Karpas-422 (cell line): ENCODE data around the gene LRRC2. TPM values are rescaled to one million over a fixed set of nuclear protein-coding genes. Genes with fewer than 3 reads are reported as not detected.
A peak's percentile ranks its signal among the peaks of the same experiment; 100 is the strongest.
"Not testable (repeated sequence)": the region's sequence is repeated elsewhere in the genome, so short reads cannot be mapped to it uniquely, and the experiment has no call there.

Experiments
- DNase-seq: peaks from one replicate; pipeline ENCODE4 v3.0.0-alpha.2; 2015
- H2AFZ ChIP-seq: fragments of 200-600 bp; sonication (generic); 2 replicates; pipeline ENCODE4 v1.6.1; 2014; ENCODE audit warnings: antibody characterized with exemption, low read length, mixed read lengths
- H3K27ac ChIP-seq: fragments of 200-600 bp; sonication (generic); 2 replicates; pipeline ENCODE4 v1.5.1; 2014; ENCODE audit warnings: mild to moderate bottlenecking, low read length, moderate library complexity
- H3K27me3 ChIP-seq: fragments of 200-600 bp; sonication (generic); 2 replicates; pipeline ENCODE4 v1.6.1; 2014; ENCODE audit warnings: low read length, mixed read lengths
- H3K36me3 ChIP-seq: fragments of 200-600 bp; sonication (generic); 2 replicates; pipeline ENCODE4 v1.6.1; 2014; ENCODE audit warnings: low read length, mixed read lengths; ENCODE audit not compliant: insufficient read depth
- H3K4me1 ChIP-seq: fragments of 200-600 bp; sonication (generic); 2 replicates; pipeline ENCODE4 v1.6.1; 2014; ENCODE audit warnings: mild to moderate bottlenecking, low read length, mixed read lengths
- H3K4me2 ChIP-seq: fragments of 200-600 bp; sonication (generic); 2 replicates; pipeline ENCODE4 v1.6.1; 2014; ENCODE audit warnings: low read length, low read depth, mild to moderate bottlenecking; ENCODE audit not compliant: poor library complexity, severe bottlenecking
- H3K4me3 ChIP-seq: fragments of 200-600 bp; sonication (generic); 2 replicates; pipeline ENCODE4 v1.5.1; 2014; ENCODE audit warnings: mild to moderate bottlenecking, antibody characterized with exemption, low read length, mixed read lengths
- H3K79me2 ChIP-seq: fragments of 200-600 bp; sonication (generic); 2 replicates; pipeline ENCODE4 v1.6.1; 2014; ENCODE audit warnings: mild to moderate bottlenecking, low read length, mixed read lengths
- H3K9ac ChIP-seq: fragments of 200-600 bp; sonication (generic); 2 replicates; pipeline ENCODE4 v1.6.0; 2014; ENCODE audit warnings: low read length
- H3K9me2 ChIP-seq: fragments of 200-600 bp; sonication (generic), shearing (Covaris generic); replicated peaks from 2 replicates; pipeline ENCODE4 v1.6.0; 2014; ENCODE audit warnings: mild to moderate bottlenecking, low read length, moderate library complexity; ENCODE audit not compliant: insufficient read depth
- H3K9me3 ChIP-seq: fragments of 300-700, 200-600 bp; sonication (generic); 2 replicates; pipeline ENCODE4 v1.6.1; 2014; ENCODE audit warnings: low read length, mixed read lengths
- H4K20me1 ChIP-seq: fragments of 200-600 bp; sonication (generic); 2 replicates; pipeline ENCODE4 v1.6.1; 2014; ENCODE audit warnings: mild to moderate bottlenecking, antibody characterized with exemption, low read length, low read depth; ENCODE audit not compliant: insufficient read depth
- total RNA-seq: library from RNA; depleted of rRNA; stranded (reverse); fragments of >200 nt; shearing (Covaris generic); gene quantifications from 2 replicates; pipeline ENCODE4 v1.2.3, GENCODE V29; 2014; ENCODE audit warnings: low replicate concordance

Gene LRRC2
- total RNA-seq, 1 experiment from 2014 or later = not detected

DNA sequence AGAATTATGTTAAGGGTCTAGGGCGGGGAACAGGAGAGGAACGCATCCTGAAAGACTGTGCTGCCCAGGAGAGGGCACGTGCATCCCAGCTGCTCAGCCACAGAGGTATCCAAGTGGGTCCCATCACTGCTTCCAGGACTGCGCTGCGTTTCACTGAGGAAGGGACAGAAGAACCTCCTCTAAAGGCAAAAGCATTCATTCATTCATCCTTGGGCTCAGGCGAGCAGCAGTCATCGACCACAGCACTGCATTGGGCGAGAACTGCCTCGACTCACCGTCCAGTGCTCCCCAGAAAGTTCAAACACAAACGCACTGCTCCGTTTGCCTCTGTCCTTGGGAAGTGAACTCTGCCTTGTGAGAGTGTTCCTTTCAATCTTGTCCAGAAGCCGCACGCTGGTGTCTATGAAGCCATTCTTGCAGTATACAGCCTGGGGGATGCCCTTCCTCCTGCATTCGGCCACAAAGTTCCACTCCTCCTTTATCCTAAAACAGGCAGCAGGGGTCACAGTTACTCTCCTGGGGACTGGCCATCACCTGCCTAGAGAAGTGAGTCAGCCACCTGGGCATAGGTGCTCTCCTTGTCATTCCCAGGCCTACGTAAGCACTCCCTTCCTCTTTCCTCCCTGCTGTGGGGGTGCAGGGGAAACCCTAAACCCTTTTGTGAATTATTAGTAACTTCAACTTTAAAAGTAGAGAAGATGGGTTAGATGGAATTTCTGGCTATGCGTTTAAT, 21.2 kb downstream of the LRRC2 start:
- Histone ChIP-seq H3K9me2 (no peaks in the 10 kb centered on the region), H3K27ac (no peak overlapping the region), H3K36me3 (no peaks in the 10 kb centered on the region), H3K4me3 (no peak overlapping the region), H3K9me3 (no peaks in the 10 kb centered on the region), H3K4me1 (peaks cover 28% of the 10 kb centered on the region), H2AFZ (no peak overlapping the region), H3K79me2 (no peaks in the 10 kb centered on the region), H3K27me3 (no peaks in the 10 kb centered on the region), H4K20me1 (peaks cover 5% of the 10 kb centered on the region; the same call in 1 of the 2 replicates), H3K9ac (no peak overlapping the region), H3K4me2 (no peak overlapping the region)
- DNase-seq = no peak

DNA sequence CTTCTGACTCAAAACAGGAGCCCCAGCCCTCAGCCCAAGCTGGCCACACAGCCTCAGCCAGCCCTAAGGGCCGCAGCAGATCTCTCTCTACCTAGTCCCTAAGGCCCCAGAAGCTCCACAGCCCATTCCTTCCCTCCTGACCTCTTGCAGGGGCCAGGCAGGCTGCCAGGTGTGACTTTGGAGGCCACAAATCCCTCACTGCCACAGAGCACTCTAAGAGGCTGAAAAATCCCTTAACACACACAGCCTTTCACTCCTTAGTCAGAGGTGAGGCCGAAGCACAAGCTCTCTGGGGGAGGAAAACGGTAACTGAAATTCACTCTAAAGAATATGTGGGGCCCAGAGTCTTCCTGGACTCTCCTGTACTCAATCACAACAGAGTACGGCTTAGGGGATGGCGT, 23.3 kb downstream of the LRRC2 start:
- Histone ChIP-seq H3K79me2 (no peaks in the 10 kb centered on the region), H3K9me2 (no peaks in the 10 kb centered on the region), H3K9ac (no peak overlapping the region), H3K4me3 (no peak overlapping the region), H3K27ac (no peak overlapping the region), H3K9me3 (no peaks in the 10 kb centered on the region), H3K4me2 (no peak overlapping the region), H3K36me3 (no peaks in the 10 kb centered on the region), H2AFZ (no peak overlapping the region), H4K20me1 (peaks cover 7% of the 10 kb centered on the region; the same call in 1 of the 2 replicates), H3K27me3 (0 out of 2 replicates have a peak, but pooled peaks cover 3% of the 10 kb centered on the region), H3K4me1 (peaks cover 43% of the 10 kb centered on the region)
- DNase-seq = no peak

DNA sequence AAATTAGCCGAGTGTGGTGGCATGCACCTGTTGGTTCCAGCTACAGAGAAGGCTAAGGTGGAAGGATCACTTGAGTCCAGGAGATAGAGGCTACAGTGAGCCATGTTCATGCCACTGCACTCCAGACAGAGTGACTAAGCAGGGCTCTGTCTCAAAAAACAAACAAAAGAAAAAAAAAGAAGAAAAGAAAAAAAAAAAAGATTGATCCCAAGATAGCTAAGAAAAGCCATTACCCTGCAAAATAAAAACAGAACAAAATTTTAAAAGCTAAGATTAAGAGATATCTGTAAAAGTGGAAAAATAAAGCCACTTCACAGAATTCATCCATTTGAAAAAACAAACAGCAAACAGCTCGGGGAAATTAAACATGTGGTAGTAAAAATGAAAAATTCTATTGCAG, 23.8 kb downstream of the LRRC2 start:
- no peaks in the 10 kb centered on the region for H3K9me3 ChIP-seq
- H3K9me2 ChIP-seq = no peaks in the 10 kb centered on the region
- DNase-seq = no peak
- H3K79me2 ChIP-seq = no peaks in the 10 kb centered on the region
- H3K36me3 ChIP-seq = no peaks in the 10 kb centered on the region
- no peak overlapping the region for H3K9ac ChIP-seq
- no peak overlapping the region for H2AFZ ChIP-seq
- no peak overlapping the region for H3K4me2 ChIP-seq
- 0 out of 2 replicates have a peak, but pooled peaks cover 3% of the 10 kb centered on the region for H3K27me3 ChIP-seq
- no peak overlapping the region for H3K4me3 ChIP-seq
- H3K4me1 ChIP-seq = peaks cover 47% of the 10 kb centered on the region
- H3K27ac ChIP-seq = no peak overlapping the region
- H4K20me1 ChIP-seq = peaks cover 9% of the 10 kb centered on the region; the same call in 1 of the 2 replicates

GRCh38 chr3:46541835-46542234, 24.3 kb downstream of the LRRC2 start:
- Histone ChIP-seq H3K27ac (no peak overlapping the region), H3K9me3 (no peaks in the 10 kb centered on the region), H3K79me2 (no peaks in the 10 kb centered on the region), H3K9ac (no peak overlapping the region), H3K9me2 (no peaks in the 10 kb centered on the region), H3K36me3 (no peaks in the 10 kb centered on the region), H3K27me3 (0 out of 2 replicates have a peak, but pooled peaks cover 3% of the 10 kb centered on the region), H2AFZ (no peak overlapping the region), H3K4me3 (no peak overlapping the region), H3K4me1 (peaks cover 47% of the 10 kb centered on the region), H4K20me1 (peaks cover 9% of the 10 kb centered on the region; the same call in 1 of the 2 replicates), H3K4me2 (no peak overlapping the region)
- DNase-seq = no peak

- peaks cover 47% of the 10 kb centered on the region for H3K4me1 ChIP-seq
Measured at GRCh38 chr3:46540550-46540949, 25.6 kb downstream of the LRRC2 start.

GRCh38 chr3:46539443-46540005, 26.6 kb downstream of the LRRC2 start:
- peaks cover 9% of the 10 kb centered on the region; the same call in 1 of the 2 replicates for H4K20me1 ChIP-seq
- H3K4me3 ChIP-seq = peak overlapping the region; percentile 57
- no peak for DNase-seq
- H3K79me2 ChIP-seq = no peaks in the 10 kb centered on the region
- H2AFZ ChIP-seq = no peak overlapping the region
- no peaks in the 10 kb centered on the region for H3K9me2 ChIP-seq
- 0 out of 2 replicates have a peak, but pooled peaks cover 6% of the 10 kb centered on the region for H3K27me3 ChIP-seq
- peak overlapping the region; percentile 25; the same call in 1 of the 2 replicates for H3K9ac ChIP-seq
- no peaks in the 10 kb centered on the region for H3K36me3 ChIP-seq
- peaks cover 47% of the 10 kb centered on the region for H3K4me1 ChIP-seq
- peak overlapping the region; percentile 78 for H3K4me2 ChIP-seq
- H3K9me3 ChIP-seq = no peaks in the 10 kb centered on the region
- H3K27ac ChIP-seq = peak overlapping the region; percentile 82

More at GRCh38 chr3:46540550-46540949, 25.6 kb downstream of the LRRC2 start:
- Histone ChIP-seq H3K4me3 (no peak overlapping the region), H3K9ac (no peak overlapping the region), H3K27me3 (0 out of 2 replicates have a peak, but pooled peaks cover 6% of the 10 kb centered on the region), H3K36me3 (no peaks in the 10 kb centered on the region), H2AFZ (no peak overlapping the region), H3K9me3 (no peaks in the 10 kb centered on the region), H3K27ac (no peak overlapping the region), H3K79me2 (no peaks in the 10 kb centered on the region), H3K4me2 (no peak overlapping the region), H4K20me1 (peaks cover 9% of the 10 kb centered on the region; the same call in 1 of the 2 replicates), H3K9me2 (no peaks in the 10 kb centered on the region)
- no peak for DNase-seq

GRCh38 chr3:46538803-46539442, 27.2 kb downstream of the LRRC2 start:
- no peaks in the 10 kb centered on the region for H3K79me2 ChIP-seq
- peak overlapping the region; percentile 57 for H3K4me3 ChIP-seq
- 0 out of 2 replicates have a peak, but pooled peaks cover 6% of the 10 kb centered on the region for H3K27me3 ChIP-seq
- peak overlapping the region; percentile 82 for H3K27ac ChIP-seq
- peaks cover 9% of the 10 kb centered on the region; the same call in 1 of the 2 replicates for H4K20me1 ChIP-seq
- H2AFZ ChIP-seq = no peak overlapping the region
- H3K9me3 ChIP-seq = no peaks in the 10 kb centered on the region
- peak overlapping the region; percentile 25; the same call in 1 of the 2 replicates for H3K9ac ChIP-seq
- DNase-seq = peak; percentile 96
- no peaks in the 10 kb centered on the region for H3K9me2 ChIP-seq
- H3K4me1 ChIP-seq = peaks cover 47% of the 10 kb centered on the region
- H3K36me3 ChIP-seq = no peaks in the 10 kb centered on the region
- peak overlapping the region; percentile 78 for H3K4me2 ChIP-seq

GRCh38 chr3:46538425-46538802, 27.7 kb downstream of the LRRC2 start:
- DNase-seq, H2AFZ ChIP-seq, H3K9me2 ChIP-seq, H3K9me3 ChIP-seq, H4K20me1 ChIP-seq, H3K79me2 ChIP-seq, H3K27me3 ChIP-seq, H3K36me3 ChIP-seq: not testable (repeated sequence)
- peak overlapping the region; percentile 82 for H3K27ac ChIP-seq
- peaks cover 47% of the 10 kb centered on the region for H3K4me1 ChIP-seq
- peak overlapping the region; percentile 57 for H3K4me3 ChIP-seq
- peak overlapping the region; percentile 23; the same call in 1 of the 2 replicates for H3K9ac ChIP-seq
- H3K4me2 ChIP-seq = peak overlapping the region; percentile 78
